Common myeloid progenitor, CD34-positive (primary cell): Measurements from ENCODE around the gene ETNK1.

Experiments
- CTCF ChIA-PET: fragments of 350-600 bp; sonication (Branson Sonifier 250); formaldehyde crosslinking; loops from one replicate; lab custom pipeline; 2021; ENCODE audit warnings: antibody characterized with exemption; lab: Charles Lee
- POLR2A ChIA-PET: fragments of 350-600 bp; sonication (Branson Sonifier 250); formaldehyde crosslinking; loops from one replicate; lab custom pipeline; 2021; ENCODE audit warnings: antibody characterized with exemption; lab: Charles Lee
- DNase-seq, 3 donors: peaks; one replicate each; pipeline versions ENCODE4 v3.0.0 to v3.0.0-alpha.2; 2013
- H3K27ac ChIP-seq, 2 experiments: 1 replicate in 1 of 2; 2 replicates in 1 of 2; pipeline ENCODE4 v1.7.0; 2013; ENCODE audit warnings: inconsistent platforms in 2 of 2, low read length in 2 of 2, mild to moderate bottlenecking in 2 of 2, low read depth in 1 of 2, moderate library complexity in 1 of 2; ENCODE audit not compliant: severe bottlenecking in 2 of 2, insufficient read depth in 1 of 2, poor library complexity in 1 of 2
- H3K27me3 ChIP-seq, 5 experiments: replicated peaks in 2 of 5; 1 replicate in 3 of 5; 2 replicates in 2 of 5; pipeline versions ENCODE4 v1.6.1 to v1.7.0; 2013; ENCODE audit warnings: low read length in 4 of 5, mild to moderate bottlenecking in 2 of 5, moderate library complexity in 2 of 5, inconsistent platforms in 1 of 5; ENCODE audit not compliant: insufficient read depth in 5 of 5, control insufficient read depth in 4 of 5
- H3K36me3 ChIP-seq, 4 experiments: 1 replicate in 2 of 4; 2 replicates in 2 of 4; pipeline versions ENCODE4 v1.6.1 to v1.7.0; 2013; ENCODE audit warnings: low read length in 3 of 4, control low read depth in 1 of 4, mild to moderate bottlenecking in 1 of 4; ENCODE audit not compliant: control insufficient read depth in 4 of 4, insufficient read depth in 4 of 4
- H3K4me1 ChIP-seq, 4 experiments: 1 replicate in 3 of 4; 2 replicates in 1 of 4; pipeline versions ENCODE4 v1.6.1 to v1.7.1; 2013; ENCODE audit warnings: low read length in 3 of 4, mild to moderate bottlenecking in 3 of 4, control low read depth in 1 of 4, inconsistent platforms in 1 of 4, moderate library complexity in 1 of 4; ENCODE audit not compliant: control insufficient read depth in 4 of 4, insufficient read depth in 4 of 4; ENCODE audit errors: control extremely low read depth in 1 of 4
- H3K4me3 ChIP-seq, 7 experiments: 1 replicate in 4 of 7; 2 replicates in 3 of 7; pipeline versions ENCODE4 v1.5.1 to v1.7.0; 2013; ENCODE audit warnings: mild to moderate bottlenecking in 7 of 7, low read length in 6 of 7, moderate library complexity in 6 of 7, inconsistent platforms in 2 of 7, low read depth in 2 of 7, control low read depth in 1 of 7; ENCODE audit not compliant: insufficient read depth in 4 of 7, control insufficient read depth in 1 of 7; ENCODE audit errors: extremely low read depth in 1 of 7
- H3K9me3 ChIP-seq, 5 experiments: 1 replicate in 4 of 5; 2 replicates in 1 of 5; pipeline versions ENCODE4 v1.6.1 to v1.7.1; 2013; ENCODE audit warnings: low read length in 4 of 5, mild to moderate bottlenecking in 2 of 5, inconsistent platforms in 1 of 5, low read depth in 1 of 5, moderate library complexity in 1 of 5; ENCODE audit not compliant: control insufficient read depth in 4 of 5, insufficient read depth in 2 of 5; ENCODE audit errors: control extremely low read depth in 1 of 5
- WGBS: methylation state at CpG from one replicate; pipeline ENCODE4 v1.1.5; 2013; ENCODE audit not compliant: insufficient coverage; 5-methylcytosine and 5-hydroxymethylcytosine counted together

Gene ETNK1

DNA sequence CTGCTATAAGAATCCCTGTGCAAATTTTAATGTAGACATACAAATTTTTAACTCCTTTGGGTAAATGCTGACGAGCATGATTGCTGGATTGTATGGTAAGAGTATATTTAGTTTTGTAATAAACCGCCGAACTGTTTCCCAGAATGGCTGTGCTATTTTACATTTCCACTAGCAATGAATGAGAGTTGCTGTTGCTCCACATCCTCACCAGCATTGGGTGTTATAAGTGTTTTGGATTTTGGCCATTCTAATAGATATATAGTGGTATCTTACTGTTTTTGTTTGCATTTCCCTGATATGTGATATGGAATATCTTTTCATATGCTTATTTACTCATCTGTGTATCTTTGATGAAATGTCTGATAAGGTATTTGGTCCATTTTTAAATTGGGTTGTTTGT is 23.7 kb downstream of the ETNK1 start:
- Histone ChIP-seq H3K4me3 (no peak overlapping the region), H3K27ac (no peak overlapping the region), H3K9me3 (peaks cover 0 to 4% (median 0%) of the 10 kb centered on the region in 5 experiments), H3K27me3 (no peaks in the 10 kb centered on the region), H3K4me1 (no peaks in the 10 kb centered on the region), H3K36me3 (peaks cover 5 to 21% (median 10%) of the 10 kb centered on the region in 4 experiments)
- DNase-seq = no peak
- CTCF ChIA-PET = interaction anchor here (0.9 kb wide), 1 partner anchor 8 kb away, joined by 4 read pairs; no protein-coding TSS in a partner anchor
- 80% methylated on average over 1 of the region's 3 CpGs for WGBS
- POLR2A ChIA-PET = no interaction called here

GRCh38 chr12:22653075-22653474 is 28.1 kb downstream of the ETNK1 start:
- Histone ChIP-seq H3K4me3 (no peak overlapping the region), H3K36me3 (peaks cover 5 to 12% (median 8%) of the 10 kb centered on the region in 4 experiments), H3K27ac (no peak overlapping the region), H3K4me1 (peaks cover 0 to 2% (median 0%) of the 10 kb centered on the region in 4 experiments), H3K9me3 (peaks cover 0 to 4% (median 0%) of the 10 kb centered on the region in 5 experiments), H3K27me3 (no peaks in the 10 kb centered on the region)
- POLR2A ChIA-PET = no interaction called here
- no CpG with 5 or more reads among the region's 2 CpGs for WGBS
- CTCF ChIA-PET = interaction anchor here (0.6 to 1.8 kb wide), 3 partner anchors 12 to 24 kb away, joined by 3 read pairs; no protein-coding TSS in a partner anchor
- no peak for DNase-seq

DNA sequence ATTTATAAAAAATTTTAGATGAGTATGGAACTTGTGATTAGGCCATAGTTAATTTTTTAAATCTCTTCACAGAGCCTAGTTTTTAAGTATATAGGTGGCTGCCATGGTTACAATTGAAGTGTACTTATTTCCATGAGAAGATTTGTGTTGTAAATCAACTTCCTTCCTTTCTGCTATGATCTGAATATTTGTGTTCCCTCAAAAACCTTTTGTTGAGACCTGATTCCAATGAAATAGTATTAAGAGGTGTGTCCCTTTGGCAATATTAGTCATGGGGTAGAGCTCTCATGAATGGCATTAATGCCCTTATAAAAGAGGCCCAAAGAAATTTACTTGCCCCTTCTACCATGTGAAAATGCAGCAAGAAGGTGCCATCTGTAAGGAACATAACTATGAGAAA is 28.8 kb downstream of the ETNK1 start:
- CTCF ChIA-PET = interaction anchor here (1.8 kb wide), 1 partner anchor 25 kb away, joined by 3 read pairs; no protein-coding TSS in a partner anchor
- Histone ChIP-seq H3K36me3 (peaks cover 2 to 12% (median 7%) of the 10 kb centered on the region in 4 experiments), H3K27me3 (no peaks in the 10 kb centered on the region), H3K4me1 (peaks cover 0 to 2% (median 0%) of the 10 kb centered on the region in 4 experiments), H3K27ac (no peak overlapping the region), H3K4me3 (no peak overlapping the region), H3K9me3 (peaks cover 0 to 4% (median 0%) of the 10 kb centered on the region in 5 experiments)
- DNase-seq = no peak
- POLR2A ChIA-PET = no interaction called here

DNA sequence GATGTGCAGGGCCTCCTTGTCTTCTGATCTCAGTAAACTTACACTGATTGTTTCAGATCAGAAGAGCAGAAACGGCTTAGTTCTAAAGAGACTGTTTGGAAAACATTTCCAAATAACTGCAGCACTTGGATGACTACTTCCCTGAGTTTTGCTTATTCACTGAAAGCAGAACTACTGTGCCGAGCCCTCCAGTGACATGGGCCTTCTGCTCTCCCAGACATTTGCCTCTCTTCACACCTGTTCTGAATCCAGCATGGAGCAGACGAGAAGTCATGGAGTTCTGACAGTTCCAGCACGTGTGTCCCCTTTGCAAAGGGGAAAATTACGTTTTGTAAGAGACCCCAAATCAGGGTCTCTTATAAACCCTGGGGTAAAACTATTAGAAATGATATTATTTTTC is 31.4 kb downstream of the ETNK1 start:
- H3K36me3 ChIP-seq = peaks cover 4 to 19% (median 9%) of the 10 kb centered on the region in 4 experiments
- no peaks in the 10 kb centered on the region for H3K27me3 ChIP-seq
- no peak overlapping the region for H3K4me3 ChIP-seq
- no peak overlapping the region for H3K27ac ChIP-seq
- DNase-seq = no peak
- ChIA-PET CTCF (interaction anchor here (0.9 to 1.2 kb wide), 3 partner anchors 9 to 125 kb away, joined by 3 read pairs; no protein-coding TSS in a partner anchor), POLR2A (no interaction called here)
- 50% methylated on average over 2 of the region's 5 CpGs for WGBS
- H3K4me1 ChIP-seq = peaks cover 0 to 2% (median 0%) of the 10 kb centered on the region in 4 experiments
- peaks cover 0 to 4% (median 0%) of the 10 kb centered on the region in 5 experiments for H3K9me3 ChIP-seq

GRCh38 chr12:22656831-22657230 is 31.9 kb downstream of the ETNK1 start:
- peaks cover 0 to 1% (median 0%) of the 10 kb centered on the region in 5 experiments for H3K9me3 ChIP-seq
- no peak overlapping the region for H3K4me3 ChIP-seq
- POLR2A ChIA-PET = no interaction called here
- WGBS = no CpG with 5 or more reads among the region's 1 CpG
- peaks cover 0 to 2% (median 0%) of the 10 kb centered on the region in 4 experiments for H3K4me1 ChIP-seq
- CTCF ChIA-PET = interaction anchor here (0.8 to 1.2 kb wide), 2 partner anchors 16 to 126 kb away, joined by 3 read pairs; no protein-coding TSS in a partner anchor
- no peak for DNase-seq
- no peak overlapping the region for H3K27ac ChIP-seq
- H3K27me3 ChIP-seq = no peaks in the 10 kb centered on the region
- peaks cover 4 to 18% (median 8%) of the 10 kb centered on the region in 4 experiments for H3K36me3 ChIP-seq

GRCh38 chr12:22657538-22657937 is 32.6 kb downstream of the ETNK1 start:
- Histone ChIP-seq H3K27me3 (no peaks in the 10 kb centered on the region), H3K27ac (no peak overlapping the region), H3K9me3 (no peaks in the 10 kb centered on the region), H3K4me3 (no peak overlapping the region), H3K36me3 (peaks cover 4 to 16% (median 7%) of the 10 kb centered on the region in 4 experiments), H3K4me1 (peaks cover 0 to 2% (median 0%) of the 10 kb centered on the region in 4 experiments)
- POLR2A ChIA-PET = no interaction called here
- no CpG with 5 or more reads among the region's 1 CpG for WGBS
- CTCF ChIA-PET = interaction anchor here (0.8 to 1.2 kb wide), 2 partner anchors 17 to 127 kb away, joined by 3 read pairs; no protein-coding TSS in a partner anchor
- no peak for DNase-seq

DNA sequence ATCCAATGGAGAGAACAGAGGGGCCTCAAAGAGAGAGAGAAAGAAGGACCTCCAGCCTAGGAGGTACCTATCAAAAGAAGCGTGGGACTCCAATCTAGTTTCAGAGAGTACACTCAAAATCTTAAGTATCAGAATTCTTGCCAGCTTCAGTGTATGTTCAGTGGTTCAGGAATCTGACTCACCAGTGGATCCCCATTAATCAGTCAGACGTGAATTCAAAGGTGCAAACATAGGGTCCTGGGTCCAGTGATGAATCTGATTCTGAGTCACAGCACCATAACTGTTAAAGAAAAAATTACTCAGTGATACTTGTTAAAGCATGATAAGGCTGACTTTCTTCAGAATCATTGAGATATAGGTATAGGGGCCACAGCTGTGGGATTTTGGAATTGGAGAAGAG is 33.2 kb downstream of the ETNK1 start:
- Histone ChIP-seq H3K4me1 (peaks cover 0 to 2% (median 0%) of the 10 kb centered on the region in 4 experiments), H3K27me3 (no peaks in the 10 kb centered on the region), H3K36me3 (peaks cover 4 to 22% (median 8%) of the 10 kb centered on the region in 4 experiments), H3K9me3 (no peaks in the 10 kb centered on the region), H3K4me3 (no peak overlapping the region), H3K27ac (no peak overlapping the region)
- ChIA-PET CTCF (no interaction called here), POLR2A (no interaction called here)
- WGBS = 100% methylated on average over 1 of the region's 2 CpGs
- DNase-seq = peak in 1 of 3 donors; percentile 26
